K562 treated with DMSO at 1 percent for 4 hours (cell line): Measurements from ENCODE around the gene MAGEA3. TPM values are rescaled to one million over a fixed set of nuclear protein-coding genes. Genes with fewer than 3 reads are reported as not detected.

ENCODE experiments used
- total RNA-seq: library from RNA; unstranded; fragments of 300-600 nt; gene quantifications from 2 replicates; pipeline ENCODE4 v1.2.3, GENCODE V29; 2022; ENCODE audit not compliant: insufficient read depth

Gene MAGEA3, protein sequence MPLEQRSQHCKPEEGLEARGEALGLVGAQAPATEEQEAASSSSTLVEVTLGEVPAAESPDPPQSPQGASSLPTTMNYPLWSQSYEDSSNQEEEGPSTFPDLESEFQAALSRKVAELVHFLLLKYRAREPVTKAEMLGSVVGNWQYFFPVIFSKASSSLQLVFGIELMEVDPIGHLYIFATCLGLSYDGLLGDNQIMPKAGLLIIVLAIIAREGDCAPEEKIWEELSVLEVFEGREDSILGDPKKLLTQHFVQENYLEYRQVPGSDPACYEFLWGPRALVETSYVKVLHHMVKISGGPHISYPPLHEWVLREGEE
- 146 and 153 TPM in 2 replicates for total RNA-seq

DNA sequence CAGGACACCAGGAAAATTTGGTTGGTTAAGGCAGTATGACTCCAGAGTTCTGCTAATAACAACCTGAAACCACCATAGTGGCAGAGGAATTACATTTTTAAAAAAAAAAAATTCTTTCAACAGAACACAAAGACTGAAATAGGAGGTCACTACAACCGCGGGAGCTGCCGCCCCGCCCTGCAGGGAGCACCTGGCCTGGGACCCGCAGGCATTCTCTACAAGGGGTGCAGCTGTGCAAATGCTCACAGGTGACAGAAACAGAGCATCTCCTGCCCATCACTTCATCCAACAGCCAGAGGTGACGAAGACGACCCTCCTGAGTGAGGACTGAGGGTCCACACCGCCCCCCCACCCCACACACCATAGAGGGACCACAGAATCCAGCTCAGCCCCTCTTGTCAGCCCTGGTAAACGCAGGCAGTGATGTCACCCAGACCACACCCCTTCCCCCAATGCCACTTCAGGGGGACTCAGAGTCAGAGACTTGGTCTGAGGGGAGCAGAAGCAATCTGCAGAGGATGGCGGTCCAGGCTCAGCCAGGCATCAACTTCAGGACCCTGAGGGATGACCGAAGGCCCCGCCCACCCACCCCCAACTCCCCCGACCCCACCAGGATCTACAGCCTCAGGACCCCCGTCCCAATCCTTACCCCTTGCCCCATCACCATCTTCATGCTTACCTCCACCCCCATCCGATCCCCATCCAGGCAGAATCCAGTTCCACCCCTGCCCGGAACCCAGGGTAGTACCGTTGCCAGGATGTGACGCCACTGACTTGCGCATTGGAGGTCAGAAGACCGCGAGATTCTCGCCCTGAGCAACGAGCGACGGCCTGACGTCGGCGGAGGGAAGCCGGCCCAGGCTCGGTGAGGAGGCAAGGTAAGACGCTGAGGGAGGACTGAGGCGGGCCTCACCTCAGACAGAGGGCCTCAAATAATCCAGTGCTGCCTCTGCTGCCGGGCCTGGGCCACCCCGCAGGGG is at the start of gene MAGEA3:
MAGEA3 (plus strand) TSS at position 843 of the 980 bp plus-strand sequence. CDS start 2,039 bp downstream, outside the sequence.

DNA sequence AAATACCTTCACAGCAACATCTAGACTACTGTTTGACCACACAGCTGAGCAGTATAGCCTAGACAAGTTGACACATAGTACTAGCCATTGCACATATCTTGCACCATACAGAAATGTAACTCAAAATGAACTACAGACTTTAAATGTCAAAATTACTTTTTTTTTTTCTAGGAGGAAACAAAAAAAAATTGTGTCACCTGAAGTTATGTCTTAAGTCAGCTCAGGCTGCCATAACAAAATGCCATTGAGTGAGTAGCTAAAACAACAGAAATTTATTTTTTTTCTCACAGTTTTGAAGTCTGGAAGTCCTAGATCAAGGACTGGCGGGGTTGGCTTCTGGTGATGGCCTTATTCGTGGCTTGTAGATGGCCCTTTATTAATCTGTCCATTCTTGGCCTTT is 10.6 kb downstream of the MAGEA3 start, which contains the start of gene CSAG2:
CSAG2 (minus strand) TSS at position 101 of the 400 bp plus-strand sequence. CDS start 161 bp downstream, outside the sequence.

DNA sequence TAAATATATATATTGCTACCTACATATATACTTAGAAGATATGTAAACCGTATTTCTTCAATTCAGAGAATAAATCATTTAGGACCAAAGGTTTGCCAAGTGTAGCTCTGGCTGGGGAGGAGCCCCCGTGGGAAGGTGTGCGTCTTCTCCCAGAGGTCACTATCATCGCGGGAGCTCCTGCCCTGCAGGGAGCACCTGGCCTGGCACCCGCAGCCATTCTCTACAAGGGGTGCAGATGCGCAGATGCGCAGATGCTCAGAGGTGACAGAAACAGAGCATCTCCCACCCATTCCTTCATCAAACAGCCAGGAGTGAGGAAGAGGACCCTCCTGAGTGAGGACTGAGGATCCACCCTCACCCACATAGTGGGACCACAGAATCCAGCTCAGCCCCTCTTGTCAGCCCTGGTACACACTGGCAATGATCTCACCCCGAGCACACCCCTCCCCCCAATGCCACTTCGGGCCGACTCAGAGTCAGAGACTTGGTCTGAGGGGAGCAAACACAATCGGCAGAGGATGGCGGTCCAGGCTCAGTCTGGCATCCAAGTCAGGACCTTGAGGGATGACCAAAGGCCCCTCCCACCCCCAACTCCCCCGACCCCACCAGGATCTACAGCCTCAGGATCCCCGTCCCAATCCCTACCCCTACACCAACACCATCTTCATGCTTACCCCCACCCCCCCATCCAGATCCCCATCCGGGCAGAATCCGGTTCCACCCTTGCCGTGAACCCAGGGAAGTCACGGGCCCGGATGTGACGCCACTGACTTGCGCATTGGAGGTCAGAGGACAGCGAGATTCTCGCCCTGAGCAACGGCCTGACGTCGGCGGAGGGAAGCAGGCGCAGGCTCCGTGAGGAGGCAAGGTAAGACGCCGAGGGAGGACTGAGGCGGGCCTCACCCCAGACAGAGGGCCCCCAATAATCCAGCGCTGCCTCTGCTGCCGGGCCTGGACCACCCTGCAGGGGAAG is 15.5 kb downstream of the MAGEA3 start, which contains the start of gene MAGEA2B:
MAGEA2B (plus strand) TSS at position 814 of the 973 bp plus-strand sequence. CDS start 2,479 bp downstream, outside the sequence.

DNA sequence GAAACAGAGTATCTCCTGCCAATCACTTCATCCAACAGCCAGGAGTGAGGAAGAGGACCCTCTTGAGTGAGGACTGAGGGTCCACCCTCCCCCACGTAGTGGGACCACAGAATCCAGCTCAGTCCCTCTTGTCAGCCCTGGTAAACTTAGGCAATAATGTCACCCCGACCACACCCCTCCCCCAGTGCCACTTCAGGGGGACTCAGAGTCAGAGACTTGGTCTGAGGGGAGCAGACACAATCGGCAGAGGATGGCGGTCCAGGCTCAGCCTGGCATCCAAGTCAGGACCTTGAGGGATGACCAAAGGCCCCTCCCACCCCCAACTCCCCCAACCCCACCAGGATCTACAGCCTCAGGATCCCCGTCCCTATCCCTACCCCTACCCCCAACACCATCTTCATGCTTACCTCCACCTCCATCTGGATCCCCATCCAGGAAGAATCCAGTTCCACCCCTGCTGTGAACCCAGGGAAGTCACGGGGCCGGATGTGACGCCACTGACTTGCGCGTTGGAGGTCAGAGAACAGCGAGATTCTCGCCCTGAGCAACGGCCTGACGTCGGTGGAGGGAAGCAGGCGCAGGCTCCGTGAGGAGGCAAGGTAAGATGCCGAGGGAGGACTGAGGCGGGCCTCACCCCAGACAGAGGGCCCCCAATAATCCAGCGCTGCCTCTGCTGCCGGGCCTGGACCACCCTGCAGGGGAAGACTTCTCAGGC is 34.8 kb downstream of the MAGEA3 start, which contains the start of the genes CSAG1 and MAGEA12:
CSAG1 (minus strand) TSS at position 461 of the 715 bp plus-strand sequence. CDS start 1,261 bp downstream, outside the sequence.
MAGEA12 (plus strand) TSS at position 497 of the 715 bp plus-strand sequence. CDS start 2,405 bp downstream, outside the sequence.

Other genes with a start within 250 kb of the MAGEA3 start
- 2.5 and 2.8 TPM in 2 replicates for gene GABRA3, start 247.5 kb upstream of the MAGEA3 start, total RNA-seq
- 1.3 and 1.4 TPM in 2 replicates for gene GABRQ, start 60.9 kb upstream of the MAGEA3 start, total RNA-seq
- not detected in 2 replicates for gene CSAG2, start 10.5 kb downstream of the MAGEA3 start, total RNA-seq
- gene MAGEA2B, start 15.8 kb downstream of the MAGEA3 start, total RNA-seq, result 31.4 and 81.6 TPM in 2 replicates
- gene CSAG1, start 34.9 kb downstream of the MAGEA3 start, total RNA-seq, result 103 and 144 TPM in 2 replicates
- 62.3 and 69.8 TPM in 2 replicates for gene MAGEA12, start 35.0 kb downstream of the MAGEA3 start, total RNA-seq
- 10.7 and 27.8 TPM in 2 replicates for gene MAGEA2, start 55.0 kb downstream of the MAGEA3 start, total RNA-seq
- gene CSAG3, start 60.4 kb downstream of the MAGEA3 start, total RNA-seq, result 14.3 and 27.1 TPM in 2 replicates
- gene MAGEA6, start 70.9 kb downstream of the MAGEA3 start, total RNA-seq, result 94.0 and 97.7 TPM in 2 replicates
- gene CETN2, start 132.0 kb downstream of the MAGEA3 start, total RNA-seq, result 10.0 and 11.9 TPM in 2 replicates
- gene NSDHL, start 132.3 kb downstream of the MAGEA3 start, total RNA-seq, result 28.8 and 31.0 TPM in 2 replicates
- not detected in 2 replicates for gene ZNF185, start 199.3 kb downstream of the MAGEA3 start, total RNA-seq